Fibroblast of skin of abdomen (primary cell): ENCODE measurements around the gene HS2ST1.
"Not testable (repeated sequence)": the region's sequence is repeated elsewhere in the genome, so short reads cannot be mapped to it uniquely, and the experiment has no call there.

Source experiments
- DNase-seq: peaks from one replicate; pipeline ENCODE4 v3.0.0-alpha.2; 2013

Gene HS2ST1

DNA sequence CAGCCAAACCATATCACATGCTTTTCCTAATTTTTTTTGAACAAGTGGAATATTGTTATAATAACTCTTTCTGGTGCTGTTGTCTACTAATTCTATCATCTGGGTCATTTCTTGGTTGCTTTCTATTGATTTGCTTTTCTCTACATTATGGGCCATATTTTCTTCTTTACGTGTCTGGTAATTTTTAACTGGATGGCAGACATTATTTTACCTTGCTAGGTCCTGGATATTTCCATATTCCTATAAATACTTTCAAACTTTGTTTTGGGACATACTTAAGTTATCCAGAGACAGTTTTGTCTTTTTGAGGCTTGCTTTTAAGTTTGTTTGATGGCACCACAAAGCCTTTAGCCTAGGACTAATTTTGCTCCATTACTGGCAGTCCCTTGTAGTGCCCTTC is 11.3 kb downstream of the HS2ST1 start:
- DNase-seq, result no peak

DNA sequence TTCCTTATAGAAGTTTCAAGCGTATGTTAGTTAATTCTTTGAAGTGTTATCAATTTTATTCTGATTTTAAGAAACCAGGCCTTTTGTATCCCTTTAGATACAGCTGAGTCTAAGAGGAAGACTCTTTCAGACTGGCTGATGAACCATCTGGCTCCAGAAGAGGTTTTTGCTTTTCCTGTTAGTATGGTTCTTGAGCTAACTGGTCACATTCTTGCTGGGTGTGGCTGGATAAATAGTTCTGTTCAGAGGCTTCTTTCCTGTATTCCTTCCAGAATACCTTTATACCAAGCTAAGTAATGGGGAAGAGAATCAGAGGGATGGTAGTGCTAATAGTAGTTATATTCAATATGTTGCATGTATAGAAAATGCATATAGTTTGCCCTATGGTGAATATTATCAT is 12.4 kb downstream of the HS2ST1 start:
- no peak for DNase-seq

DNA sequence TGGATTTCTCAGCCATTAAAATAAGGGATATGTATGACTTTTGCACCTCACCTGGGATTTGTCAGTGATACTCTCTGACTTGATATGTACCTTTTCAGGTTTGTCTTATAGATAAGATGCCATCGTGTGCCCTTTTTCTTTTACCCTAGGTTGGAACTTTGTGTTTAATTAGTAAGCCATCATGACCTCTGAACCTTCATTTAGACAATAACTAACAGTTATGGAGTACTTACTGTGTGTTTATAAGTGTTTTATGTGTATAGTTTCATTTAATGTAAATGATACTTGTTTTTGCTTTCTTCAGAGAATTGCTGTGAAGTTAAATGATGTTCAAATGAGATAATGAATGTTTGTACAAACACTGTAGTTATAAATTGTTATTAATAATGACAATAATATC is 14.4 kb downstream of the HS2ST1 start:
- DNase-seq, result no peak

DNA sequence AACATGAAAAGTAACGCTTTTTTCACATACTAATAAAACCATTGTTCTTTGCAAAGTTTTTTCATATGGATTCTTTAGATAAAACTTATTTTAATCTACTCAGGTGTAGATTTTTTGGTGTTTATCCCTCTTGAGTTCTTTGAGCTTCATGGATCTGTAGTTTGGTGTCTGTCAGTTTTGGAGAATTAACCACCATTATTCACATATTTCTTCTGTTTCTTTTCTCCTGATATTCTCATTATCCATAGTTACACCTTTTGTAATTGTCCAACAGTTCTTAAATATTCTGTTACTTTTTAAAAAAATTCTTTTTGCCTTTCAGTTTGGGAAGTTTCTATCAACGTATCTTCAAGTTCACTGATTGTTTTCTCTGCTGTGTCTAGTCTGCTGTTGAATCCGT is 18.6 kb downstream of the HS2ST1 start:
- no peak for DNase-seq

DNA sequence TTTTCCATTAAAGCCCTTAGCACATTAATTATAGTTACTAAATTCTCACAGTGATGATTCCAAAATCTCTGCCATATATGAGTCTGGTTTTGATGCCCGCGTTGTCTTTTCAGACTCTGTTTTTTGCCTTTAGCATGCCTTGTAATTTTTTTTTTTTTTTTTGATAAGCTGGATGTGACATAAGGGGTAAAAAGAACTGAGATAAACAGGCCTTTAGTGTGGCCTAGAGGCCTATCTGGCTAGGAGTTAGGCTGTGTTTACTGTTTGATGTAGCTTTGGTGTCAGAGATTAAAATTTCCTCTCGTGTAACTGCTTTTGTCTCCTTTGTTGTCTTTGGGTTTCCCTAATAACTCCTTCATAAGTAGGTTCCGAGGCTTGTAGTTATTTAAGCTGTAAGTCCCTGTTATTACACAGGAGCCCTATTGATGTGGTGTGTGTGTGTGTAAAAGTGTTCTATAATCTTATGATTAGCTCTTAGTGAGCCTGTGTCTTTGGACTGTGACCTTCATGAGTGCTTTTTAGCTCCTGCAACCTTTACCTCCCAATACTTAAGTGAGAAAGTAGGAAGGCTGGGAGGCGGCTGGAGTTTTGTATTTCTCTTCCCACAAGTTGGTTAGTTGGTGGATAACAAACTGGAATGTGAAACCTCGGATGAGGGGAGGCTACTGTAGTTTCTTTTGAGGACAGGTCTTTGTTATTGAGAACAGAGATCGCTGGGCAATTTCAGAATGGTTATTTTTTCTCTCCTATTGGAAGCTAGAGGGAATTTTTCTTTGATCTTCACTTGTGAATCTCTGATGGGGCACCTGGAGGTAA is 19.3 kb downstream of the HS2ST1 start:
- no peak for DNase-seq

DNA sequence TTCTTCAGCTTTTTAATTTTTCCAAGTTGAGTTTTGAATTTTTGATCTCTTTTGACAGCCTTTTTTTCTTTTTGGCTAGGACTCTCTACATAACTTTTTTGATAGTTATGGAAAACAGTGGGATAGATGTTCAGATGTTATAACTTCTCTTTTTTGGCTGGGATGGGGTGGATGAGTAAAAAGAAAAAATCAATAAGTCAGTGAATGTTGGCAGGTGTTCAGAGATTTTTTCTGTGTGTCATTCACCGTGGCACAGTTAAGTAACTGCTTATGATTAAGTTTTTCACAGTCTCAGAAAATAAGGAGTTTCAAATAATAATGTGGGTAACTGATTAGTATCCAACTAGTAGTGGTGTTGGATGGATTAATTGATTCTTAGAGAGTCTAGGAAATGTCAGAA is 24.0 kb downstream of the HS2ST1 start:
- no peak for DNase-seq

DNA sequence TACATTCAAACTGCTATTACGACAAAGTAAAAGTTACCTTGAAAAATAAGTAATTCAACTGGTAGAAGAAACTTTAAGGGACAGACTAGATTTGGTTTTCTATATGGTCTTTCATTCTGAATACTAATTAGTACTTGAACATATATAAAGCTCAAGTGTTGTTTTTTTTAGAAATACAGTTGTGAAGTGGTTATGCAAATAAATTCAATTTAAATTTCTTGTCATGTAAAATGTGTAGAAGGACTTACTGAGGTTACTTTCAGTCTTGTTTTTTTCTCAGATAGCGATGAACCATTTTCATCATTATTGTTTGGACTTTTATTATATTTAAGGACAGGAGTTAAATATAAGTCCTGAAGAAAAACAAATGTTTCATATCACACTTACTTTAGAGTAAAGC is 24.4 kb downstream of the HS2ST1 start:
- no peak for DNase-seq

DNA sequence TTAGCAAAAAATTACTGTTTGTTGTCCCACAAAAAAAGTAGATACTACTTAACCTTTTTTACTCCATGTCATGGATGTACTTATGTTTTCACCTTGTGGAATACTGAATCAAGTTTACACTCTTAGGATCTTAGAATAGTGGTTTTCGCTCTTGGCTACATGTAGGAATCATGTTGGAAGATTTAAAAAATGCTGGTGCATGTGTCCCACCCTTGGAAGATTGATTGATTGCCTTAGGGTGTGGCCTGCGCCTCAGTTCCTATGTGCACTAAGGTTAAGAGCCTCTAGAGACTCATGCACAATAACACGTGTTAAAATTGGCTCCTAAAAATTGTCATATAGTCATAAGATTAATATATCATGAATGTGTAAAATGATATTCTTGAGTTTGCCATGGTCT is 25.0 kb downstream of the HS2ST1 start:
- DNase-seq, result no peak

DNA sequence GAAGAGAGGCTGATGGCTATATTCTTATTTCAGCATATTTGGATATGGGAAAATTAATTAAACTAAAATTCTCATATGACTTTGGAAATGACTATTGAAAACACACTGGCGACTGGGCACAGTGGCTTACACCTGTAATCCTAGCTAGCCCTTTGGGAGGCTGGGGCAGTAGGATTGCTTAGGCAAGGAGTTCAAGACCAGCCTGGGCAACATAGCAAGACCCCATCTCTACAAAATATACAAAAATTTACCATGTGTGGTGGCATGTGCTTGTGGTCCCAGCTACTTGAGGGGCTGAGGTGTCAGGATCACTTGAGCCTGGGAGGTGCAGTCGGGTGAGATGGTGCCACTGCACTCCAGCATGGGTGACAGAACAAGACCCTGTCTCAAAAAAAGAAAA is 26.2 kb downstream of the HS2ST1 start:
- no peak for DNase-seq

DNA sequence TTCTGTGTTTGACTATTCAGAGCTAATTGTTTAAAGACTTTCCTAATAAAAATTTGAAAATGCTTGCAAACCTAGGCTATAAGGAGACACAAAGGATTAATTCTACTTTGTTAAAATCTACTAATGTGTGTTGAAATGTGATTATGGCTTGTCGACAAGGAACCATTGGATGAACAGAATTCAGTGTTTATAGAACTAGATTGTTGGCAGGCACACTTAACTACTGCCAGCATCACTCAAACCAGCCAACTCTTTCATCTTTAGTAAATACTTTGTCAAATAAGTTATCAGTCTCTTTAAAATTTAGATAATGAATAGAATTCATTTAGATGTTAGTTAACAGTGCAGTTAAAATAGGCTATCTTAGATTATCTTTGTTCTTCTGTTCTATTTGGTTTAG is 27.6 kb downstream of the HS2ST1 start:
- no peak for DNase-seq

DNA sequence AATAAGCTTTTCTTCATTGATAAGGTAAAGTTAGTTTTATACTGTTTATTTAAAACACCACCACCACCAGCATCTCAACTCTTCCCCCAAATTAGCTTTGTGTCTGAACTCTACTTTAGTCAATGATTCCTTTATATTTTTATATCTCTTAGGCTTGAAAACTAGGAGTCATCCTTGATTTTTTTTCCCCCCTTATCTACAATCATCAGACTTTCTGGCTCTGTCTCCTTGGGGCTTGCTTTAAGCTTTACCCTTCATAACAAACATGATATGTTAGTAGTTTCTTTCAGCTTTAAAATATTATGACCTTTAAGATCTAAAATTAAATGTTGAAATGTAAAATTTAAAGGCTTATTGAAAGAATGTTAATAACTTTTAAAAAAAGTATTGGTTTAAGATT is 28.3 kb downstream of the HS2ST1 start:
- DNase-seq, result no peak

DNA sequence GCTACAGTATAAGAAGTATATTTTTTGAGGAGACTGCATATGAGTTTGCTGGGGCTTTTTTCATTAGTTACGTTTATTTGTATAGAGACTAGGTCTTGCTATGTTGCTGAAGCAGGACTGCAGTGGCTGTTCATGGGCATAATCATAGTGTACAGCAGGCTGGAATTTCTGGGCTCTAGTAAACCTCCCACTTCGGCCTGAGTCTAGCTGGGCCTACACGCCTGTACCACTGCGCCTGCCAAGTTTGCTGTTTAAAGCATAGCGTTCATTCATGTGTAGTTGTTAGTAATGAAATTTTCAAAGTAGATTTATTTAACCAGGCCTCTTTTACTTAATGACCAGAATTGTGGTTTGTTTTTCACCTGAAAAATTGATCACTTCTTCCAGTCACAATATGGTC is 33.8 kb downstream of the HS2ST1 start:
- DNase-seq, result no peak

DNA sequence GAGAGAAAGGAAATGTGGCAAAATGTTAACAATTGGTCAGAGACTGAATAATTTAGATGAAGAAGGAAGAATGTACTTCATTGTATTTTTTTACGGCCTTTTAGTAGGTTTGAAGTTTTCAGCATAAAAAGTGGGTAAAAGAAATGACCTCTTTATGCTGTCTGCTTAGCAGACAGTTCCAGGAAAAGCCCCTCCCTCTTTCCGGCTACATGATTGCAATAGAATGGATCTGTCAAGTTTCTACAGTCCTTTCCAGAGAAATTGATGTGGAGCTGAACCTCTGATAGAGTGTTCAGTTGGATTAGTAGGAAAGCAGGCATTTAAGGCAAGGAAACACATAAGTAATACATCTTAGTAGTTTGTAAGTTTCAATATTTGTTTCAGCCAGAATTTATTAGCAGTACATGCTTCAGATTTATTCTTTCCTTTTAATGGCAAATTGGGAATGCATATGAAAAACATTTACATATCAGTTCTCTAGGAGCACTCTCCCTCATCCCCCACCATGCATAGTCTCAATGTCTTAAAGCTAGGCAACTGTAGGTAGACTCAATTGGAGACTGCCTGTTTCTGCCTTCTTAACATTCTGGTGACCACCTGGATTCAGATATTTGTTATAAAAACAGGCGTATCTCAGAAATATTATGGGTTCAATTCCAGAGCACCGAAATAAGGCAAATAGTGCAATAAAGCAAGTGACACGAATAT is 36.4 kb downstream of the HS2ST1 start:
- no peak for DNase-seq

DNA sequence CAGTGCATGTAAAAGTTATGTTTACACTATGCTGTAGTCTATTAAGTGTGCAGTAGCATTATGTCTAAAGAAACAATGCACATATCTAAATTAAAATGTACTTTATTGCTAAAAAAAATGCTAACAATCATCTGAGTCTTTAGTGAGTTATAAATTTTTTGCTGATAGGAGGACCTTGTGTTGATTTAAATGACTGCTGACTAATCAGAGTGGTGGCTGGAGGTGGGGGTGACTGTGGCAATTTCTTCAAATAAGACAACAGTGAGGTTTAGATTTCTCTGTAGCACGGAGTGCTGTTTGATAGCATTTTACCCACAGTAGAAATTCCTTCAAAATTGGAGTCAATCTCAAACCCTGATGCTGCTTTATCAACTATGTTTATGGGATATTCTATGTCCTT is 37.0 kb downstream of the HS2ST1 start:
- no peak for DNase-seq

DNA sequence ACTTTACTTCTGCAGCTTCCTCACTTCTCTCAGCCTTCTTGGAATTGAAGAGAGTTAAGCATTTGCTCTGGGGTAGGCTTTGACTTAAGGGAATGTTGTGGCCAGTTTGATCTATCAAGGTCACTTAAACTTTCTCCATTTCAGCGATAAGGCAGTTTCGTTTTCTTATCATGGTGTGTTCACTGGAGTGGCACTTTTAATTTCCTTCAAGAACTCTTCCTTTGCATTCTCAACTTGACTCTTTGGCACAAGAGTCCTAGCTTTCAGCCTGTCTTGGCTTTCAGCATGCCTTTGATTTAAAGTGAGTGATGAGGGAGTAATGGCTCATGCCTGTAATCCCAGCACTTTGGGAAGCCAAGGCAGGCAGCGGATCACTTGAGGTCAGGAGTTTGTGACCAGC is 38.7 kb downstream of the HS2ST1 start:
- no peak for DNase-seq

DNA sequence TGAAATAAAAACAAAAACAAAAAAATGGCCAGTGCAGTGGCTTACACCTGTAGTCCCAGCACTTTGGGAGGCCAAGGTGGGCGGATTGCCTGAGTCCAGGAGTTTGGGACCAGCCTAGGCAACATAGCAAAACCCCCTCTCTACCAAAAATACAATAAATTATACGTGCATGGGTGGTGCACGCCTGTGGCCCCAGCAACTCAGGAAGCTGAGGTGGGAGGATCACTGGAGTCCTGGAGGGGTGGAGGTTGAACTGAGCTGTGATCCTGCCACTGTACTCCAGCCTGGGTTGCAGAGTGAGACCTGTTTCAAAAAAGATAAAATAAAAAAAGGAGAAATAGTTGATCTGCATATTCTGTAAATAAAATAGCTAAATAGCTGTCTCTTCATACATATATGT is 41.2 kb downstream of the HS2ST1 start:
- no peak for DNase-seq

DNA sequence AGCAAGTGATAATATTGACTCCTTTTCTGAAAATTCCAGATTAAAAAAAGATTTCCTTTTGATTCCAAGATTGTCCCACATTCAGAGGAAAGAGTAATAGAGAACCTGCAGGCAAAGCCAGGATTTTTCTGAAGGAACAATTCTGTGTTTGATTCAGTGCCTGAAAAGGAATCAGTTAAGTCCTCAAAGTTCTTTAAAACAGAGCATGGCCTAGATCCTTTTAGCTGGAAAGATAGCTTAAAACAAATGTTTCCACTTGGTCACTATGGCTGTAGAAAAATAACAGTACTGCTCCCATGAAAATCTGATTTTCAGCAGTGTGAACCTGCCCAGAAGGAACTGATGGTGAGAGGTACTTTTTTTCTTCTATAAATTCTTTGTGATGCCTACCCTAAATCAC is 41.8 kb downstream of the HS2ST1 start:
- no peak for DNase-seq

DNA sequence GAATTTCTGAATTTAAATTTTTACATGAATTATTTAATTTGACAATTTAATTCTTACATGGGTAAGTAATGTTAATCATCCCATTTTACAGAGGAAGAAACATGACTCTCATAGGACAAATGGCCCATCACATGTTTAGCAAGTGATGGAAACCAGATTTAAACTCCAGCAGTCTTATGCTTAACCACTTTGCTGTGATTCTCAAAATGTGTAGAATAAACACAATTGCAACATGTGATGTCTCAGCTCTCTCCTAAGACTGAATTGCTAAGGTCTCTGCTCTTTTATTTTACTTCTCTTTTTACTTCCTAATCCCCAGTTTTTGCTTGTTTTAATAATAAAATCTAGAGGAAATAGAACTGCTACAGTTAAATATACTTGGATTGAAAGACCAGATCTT is 42.8 kb downstream of the HS2ST1 start:
- no peak for DNase-seq

DNA sequence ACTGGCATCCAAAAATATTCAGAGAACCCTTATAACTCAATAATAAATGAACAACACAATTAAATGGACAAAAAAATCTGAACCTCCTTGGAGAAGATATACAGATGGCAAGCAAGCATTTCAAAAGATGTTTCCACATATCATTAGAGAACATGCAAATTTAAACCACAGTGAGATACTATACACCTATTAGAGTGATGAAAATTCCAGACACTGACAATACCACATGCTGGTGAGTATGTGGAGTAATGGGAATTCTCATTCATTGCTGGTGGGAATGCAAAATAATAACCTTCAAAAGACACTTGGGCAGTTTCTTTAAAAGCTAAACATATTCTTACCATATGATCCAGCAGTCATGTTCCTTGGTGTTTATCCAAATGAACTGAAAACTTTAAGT is 46.1 kb downstream of the HS2ST1 start:
- DNase-seq, result no peak

DNA sequence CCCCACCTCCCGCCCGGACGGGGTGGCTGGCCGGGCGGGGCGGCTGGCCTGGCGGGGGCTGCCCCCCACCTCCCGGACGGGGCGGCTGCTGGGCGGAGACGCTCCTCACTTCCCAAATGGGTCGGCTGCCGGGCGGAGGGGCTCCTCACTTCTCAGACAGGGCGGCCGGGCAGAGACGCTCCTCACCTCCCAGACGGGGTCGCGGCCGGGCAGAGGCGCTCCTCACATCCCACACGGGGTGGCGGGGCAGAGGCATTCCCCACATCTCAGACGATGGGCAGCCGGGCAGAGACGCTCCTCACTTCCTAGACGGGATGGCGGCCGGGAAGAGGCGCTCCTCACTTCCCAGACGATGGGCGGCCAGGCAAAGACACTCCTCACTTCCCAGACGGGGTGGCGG is 49.4 kb downstream of the HS2ST1 start:
- not testable (repeated sequence) for DNase-seq

DNA sequence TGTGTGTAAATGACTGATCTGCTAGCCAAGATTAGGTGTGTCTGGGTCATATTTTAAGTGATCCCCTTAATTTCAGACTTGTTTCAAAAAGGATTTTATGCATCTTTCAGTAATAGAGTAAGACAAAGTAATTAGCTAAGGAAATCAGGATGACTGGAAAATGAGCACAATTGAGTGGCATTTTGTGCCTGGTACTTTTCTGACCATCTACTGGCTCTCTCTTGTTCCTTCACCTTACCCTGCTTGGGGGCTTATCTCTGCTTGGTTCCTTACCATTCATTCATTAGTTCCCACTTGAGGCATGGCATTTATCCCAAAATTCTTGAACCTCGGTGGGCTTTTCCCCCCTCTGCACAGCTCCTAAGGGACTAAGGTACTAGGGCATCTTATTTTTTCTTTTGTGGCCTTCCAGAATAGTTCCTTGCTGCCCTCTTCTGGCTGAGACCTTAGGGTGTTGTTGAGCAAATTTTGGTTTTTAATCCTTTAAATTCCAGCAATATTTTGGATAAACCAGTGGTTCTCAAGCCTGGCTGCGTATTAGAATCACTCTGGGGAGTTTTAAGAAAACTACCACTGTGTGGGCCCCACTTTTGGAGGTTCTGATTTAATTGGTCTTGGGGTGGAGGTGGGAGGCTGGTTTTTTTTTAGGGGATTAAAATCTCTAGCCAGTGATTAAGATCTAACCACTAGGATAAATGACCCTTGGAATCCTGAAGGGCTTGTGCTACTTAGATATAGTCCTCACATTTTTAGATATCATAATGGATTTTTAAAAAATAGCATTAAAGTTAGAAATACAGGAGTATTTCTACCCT is 50.8 kb downstream of the HS2ST1 start:
- peak; percentile 48 for DNase-seq

DNA sequence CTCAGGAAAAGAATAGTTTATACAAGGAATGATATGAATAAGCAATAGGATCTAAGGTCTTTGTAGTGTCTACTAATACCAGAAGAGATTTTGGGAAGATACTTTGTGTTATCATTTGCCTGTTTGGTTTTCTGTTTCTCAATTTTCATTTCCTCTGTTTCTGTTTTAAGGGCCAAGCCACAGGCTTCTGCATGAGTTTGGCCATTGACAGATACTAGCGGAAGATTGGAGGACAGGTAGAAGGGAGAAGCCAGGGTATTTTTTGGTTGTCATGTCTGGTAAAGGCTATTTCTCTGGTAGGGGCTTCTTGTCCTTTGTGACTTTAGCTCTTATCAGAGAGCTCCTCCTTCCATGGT is 51.4 kb downstream of the HS2ST1 start:
- no peak for DNase-seq

DNA sequence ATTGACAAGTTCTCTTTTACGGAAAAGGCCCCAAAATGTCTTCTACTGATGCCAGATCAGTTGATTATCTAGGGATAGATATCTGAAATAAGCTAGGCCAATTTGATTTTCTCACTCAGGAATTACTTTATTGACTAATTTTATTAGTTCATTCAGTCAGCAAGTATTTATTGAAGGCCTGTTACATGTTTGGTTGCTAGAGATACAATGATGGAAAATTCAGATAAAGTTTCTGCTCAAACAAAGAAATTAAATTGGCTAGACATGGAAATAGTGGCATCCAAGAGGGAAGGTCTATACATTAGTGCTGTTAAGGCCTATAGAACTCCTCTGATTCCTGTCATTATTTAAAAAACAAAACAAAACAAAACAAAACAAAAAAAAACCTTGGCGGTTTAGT is 56.5 kb downstream of the HS2ST1 start:
- no peak for DNase-seq

DNA sequence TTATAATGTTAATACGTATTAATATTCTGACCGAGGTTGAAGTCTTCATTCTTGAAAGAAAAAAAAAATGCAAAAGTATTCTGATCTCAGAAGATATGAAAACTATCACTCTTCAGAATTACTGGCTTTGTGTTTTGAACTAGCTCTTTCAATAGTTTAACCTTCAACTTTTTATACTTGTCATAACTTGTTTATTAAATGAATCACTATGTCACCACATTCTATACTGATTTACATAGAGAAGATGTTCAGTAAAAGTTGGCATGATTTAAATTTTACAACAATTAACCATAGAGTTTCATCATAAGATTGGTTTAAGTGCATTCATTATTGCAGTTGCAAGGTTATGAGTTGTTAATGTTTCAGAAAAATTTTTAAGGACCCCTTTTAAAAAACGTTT is 57.3 kb downstream of the HS2ST1 start:
- no peak for DNase-seq
